Ovary (tissue), 9 donors: ENCODE measurements around the gene SLC29A1. TPM values are rescaled to one million over a fixed set of nuclear protein-coding genes. Genes with fewer than 3 reads are reported as not detected.

Source experiments
- DNase-seq, 5 donors: peaks; one replicate each; pipeline ENCODE4 v3.0.0-alpha.2; 2019 to 2020
- H3K27ac ChIP-seq, 2 donors: fragments of 200-600 bp; one replicate each; pipeline versions ENCODE4 v1.5.1 to v1.8.0; 2019 to 2022
- H3K27me3 ChIP-seq: fragments of 200-600 bp; one replicate; pipeline ENCODE4 v1.8.0; 2022
- H3K36me3 ChIP-seq: fragments of 200-600 bp; sonication (generic); one replicate; pipeline ENCODE4 v1.5.1; 2019
- H3K4me1 ChIP-seq: one replicate; pipeline ENCODE4 v1.8.1; 2013; ENCODE audit warnings: mild to moderate bottlenecking, moderate library complexity; ENCODE audit not compliant: insufficient read depth
- H3K4me3 ChIP-seq: fragments of 200-600 bp; sonication (generic); one replicate; pipeline ENCODE4 v1.5.1; 2017
- H3K9me3 ChIP-seq, 2 donors: fragments of 200-600 bp in 1 of 2; sonication (generic) in 1 of 2; one replicate each; pipeline versions ENCODE4 v1.5.1 to v1.8.1; 2013 to 2019; ENCODE audit warnings: mild to moderate bottlenecking in 1 of 2, moderate library complexity in 1 of 2
- CTCF ChIP-seq, 3 donors: fragments of 450-650 bp in 2 of 3; fragments of 200-600 bp in 1 of 3; IDR thresholded peaks; one replicate each; pipeline versions ENCODE4 v1.5.1 to v1.8.0; 2016 to 2022; ENCODE audit warnings: antibody characterized with exemption in 3 of 3, mild to moderate bottlenecking in 1 of 3
- EP300 ChIP-seq: sonication (generic); formaldehyde crosslinking; IDR thresholded peaks from one replicate; pipeline ENCODE4 v1.6.1; 2017; ENCODE audit warnings: antibody characterized with exemption
- POLR2A ChIP-seq: fragments of 450-650 bp; IDR thresholded peaks from one replicate; pipeline ENCODE4 v1.6.1; 2017; ENCODE audit warnings: antibody characterized with exemption, mild to moderate bottlenecking, moderate library complexity
- WGBS, 3 donors: extraction: QIAGEN DNeasy Blood & Tissue Kit in 1 of 3; methylation state at CpG; one replicate each; pipeline versions ENCODE4 v1.1.5 to v1.1.7; 2013 to 2017; 5-methylcytosine and 5-hydroxymethylcytosine counted together
- intact Hi-C, 4 donors: fragments of 100-400 bp; cut with DNase I; formaldehyde crosslinking; loops; one replicate each; pipeline versions ENCODE4 v1.11.0 to v1.15.1; 2022 to 2023
- polyA plus RNA-seq, 2 donors: library from polyadenylated mRNA; stranded (reverse); fragments of 200-250 nt in 1 of 2; fragments of 350-450 nt in 1 of 2; fragmentation: Illumina TruSeq in 1 of 2; extraction: RNeasy Lipid Tissue Mini Kit (QIAGEN cat#74804) in 1 of 2; gene quantifications; one replicate each; pipeline ENCODE4 v1.2.3, GENCODE V29; 2013 to 2014
- total RNA-seq, 7 donors: library from RNA; depleted of rRNA in 2 of 7; stranded (reverse); fragments of >200 nt in 2 of 7; fragmentation: NEBNext Ultra II Directional in 3 of 7; extraction: Animal tissue kit (Norgen Biotek cat#: 25700) in 3 of 7; gene quantifications; one replicate each; pipeline versions ENCODE4 v1.1.0 to v1.2.4, GENCODE V29; 2016 to 2023
- donor health status: DM: no; HTN: no; CAD: no; lungs with moderate emphysema.
- donor health status: DM: no; HTN: no; CAD: no.
- donor health status: Bipolar disorder and iron deficiency.
- donor health status: DM: yes; HTN: yes; CAD: no.
- donor health status: DM: no; HTN: no; CAD: no.
- donor health status: DM: yes; HTN: yes; CAD: no.

SLC29A1 gene
- total and polyA plus RNA-seq, 9 donors: 11.2 to 54.0 (median 30.2) TPM

DNA sequence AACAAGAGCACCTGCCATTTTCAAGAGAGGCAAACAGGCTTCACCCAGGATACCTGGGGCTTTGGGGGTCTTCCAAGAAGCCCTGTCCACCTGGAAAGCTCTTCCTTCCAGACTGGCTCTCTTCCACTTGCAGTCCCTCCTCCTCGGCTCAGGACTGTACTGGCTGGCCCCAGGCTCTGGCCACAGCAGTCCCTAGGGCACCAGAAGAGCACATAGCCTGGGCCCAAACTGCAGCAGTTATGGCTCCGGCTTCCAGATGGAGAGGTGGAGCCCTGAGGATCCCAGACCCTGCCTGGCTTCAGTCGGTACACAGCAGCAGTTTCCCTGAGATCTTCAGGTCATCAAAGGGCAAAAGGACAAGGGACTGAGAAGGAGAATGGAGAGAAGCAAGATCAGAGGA, 35.5 kb downstream of the SLC29A1 start:
- peak in 1 of 5 donors; percentile 31 for DNase-seq

GRCh38 chr6:44260011-44260410, 36.6 kb downstream of the SLC29A1 start:
- no peak for TF ChIP-seq POLR2A
- no peak for TF ChIP-seq EP300
- TF ChIP-seq CTCF (IDR thresholded peaks at IDR 0.05): no peak
- Histone ChIP-seq H3K27ac (no peak overlapping the region), H3K4me3 (no peak overlapping the region), H3K4me1 (peaks cover 14% of the 10 kb centered on the region), H3K36me3 (no peaks in the 10 kb centered on the region), H3K27me3 (no peaks in the 10 kb centered on the region), H3K9me3 (no peaks in the 10 kb centered on the region)
- DNase-seq: peak in 1 of 5 donors; percentile 32
- intact Hi-C loops: no loop called here
- 89 to 100% (median 95%) methylated on average over 7 to 8 of the region's 8 CpGs for WGBS, 3 donors

More for the DNA sequence above, 35.5 kb downstream of the SLC29A1 start:
- Histone ChIP-seq H3K27me3 (no peaks in the 10 kb centered on the region), H3K36me3 (no peaks in the 10 kb centered on the region), H3K4me3 (no peak overlapping the region), H3K9me3 (no peaks in the 10 kb centered on the region), H3K4me1 (peaks cover 6% of the 10 kb centered on the region), H3K27ac (no peak overlapping the region)
- 88 to 89% (median 89%) methylated on average over 3 of the region's 3 CpGs for WGBS, 3 donors
- no peak for TF ChIP-seq POLR2A
- TF ChIP-seq EP300: no peak
- no peak for TF ChIP-seq CTCF (IDR thresholded peaks at IDR 0.05)
- intact Hi-C loops: no loop called here

DNA sequence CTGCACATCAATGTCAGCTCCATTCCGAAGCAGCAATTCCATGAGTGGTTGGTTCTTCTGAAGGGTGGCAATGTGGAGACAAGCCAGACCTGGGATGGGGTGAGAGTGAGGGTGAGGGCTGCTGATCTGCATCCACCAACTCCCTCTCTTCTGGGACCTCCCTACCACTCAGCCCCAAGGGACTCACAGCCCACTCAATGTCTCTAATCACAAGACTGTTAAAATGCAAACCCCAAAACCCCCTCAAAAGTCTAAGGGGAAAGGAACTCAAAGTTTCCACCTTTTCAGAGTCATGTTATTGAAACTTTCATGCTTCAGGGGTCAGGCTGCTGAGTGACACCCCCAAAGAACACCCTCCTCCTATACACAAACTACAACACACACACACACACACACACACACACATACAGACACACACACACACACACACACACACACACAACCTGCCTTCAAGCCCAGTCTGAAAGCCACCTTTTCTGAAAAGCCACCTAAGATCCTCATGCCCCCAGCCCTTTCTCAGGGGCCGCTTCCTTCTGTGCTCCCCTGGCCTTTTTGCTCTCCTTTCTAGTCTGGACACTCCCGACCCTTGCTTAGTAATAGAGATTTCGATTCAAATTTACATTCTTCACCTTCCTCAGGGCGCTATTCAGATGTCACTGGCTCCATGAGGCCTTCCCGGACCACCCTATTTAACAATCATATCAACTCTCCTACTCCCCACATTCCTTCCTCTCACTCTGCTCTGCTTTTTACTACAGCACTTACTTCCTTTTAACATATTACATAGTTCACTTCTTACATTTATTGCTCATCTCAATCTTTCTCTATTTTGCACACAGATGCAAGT, 37.3 kb downstream of the SLC29A1 start:
- Histone ChIP-seq H3K4me3 (no peak overlapping the region), H3K27me3 (no peaks in the 10 kb centered on the region), H3K36me3 (no peaks in the 10 kb centered on the region), H3K4me1 (peaks cover 14% of the 10 kb centered on the region), H3K27ac (no peak overlapping the region), H3K9me3 (no peaks in the 10 kb centered on the region)
- no peak for DNase-seq
- intact Hi-C loops: no loop called here
- 92 to 93% (median 93%) methylated on average over 6 of the region's 6 CpGs for WGBS, 3 donors
- TF ChIP-seq POLR2A: no peak
- TF ChIP-seq CTCF (IDR thresholded peaks at IDR 0.05): no peak

DNA sequence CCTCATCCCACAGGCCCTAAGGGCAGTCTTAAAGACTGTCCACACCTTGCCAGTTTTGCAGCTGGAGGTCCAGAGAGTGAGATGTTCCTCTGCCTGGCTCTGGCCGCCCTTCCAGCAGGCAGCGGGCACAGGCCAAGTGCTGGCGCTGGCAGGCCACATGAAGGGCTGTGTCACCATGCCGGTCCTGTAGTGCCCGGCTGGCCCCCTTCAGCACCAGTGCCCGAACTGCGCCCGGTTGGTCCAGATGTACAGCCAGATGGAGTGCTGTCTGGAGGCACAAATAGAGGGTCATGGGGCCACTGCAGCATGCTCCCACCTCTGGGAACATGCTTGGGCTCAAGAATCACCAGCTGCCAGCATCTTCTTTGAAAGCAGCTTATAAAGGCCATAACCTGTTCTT, 38.2 kb downstream of the SLC29A1 start:
- peaks cover 12% of the 10 kb centered on the region for H3K4me1 ChIP-seq
- intact Hi-C loops: no loop called here

More for the DNA sequence above, 38.2 kb downstream of the SLC29A1 start:
- H3K27me3 ChIP-seq: no peaks in the 10 kb centered on the region
- H3K9me3 ChIP-seq: no peaks in the 10 kb centered on the region
- WGBS, 3 donors: 91 to 95% (median 93%) methylated on average over 8 of the region's 8 CpGs
- H3K27ac ChIP-seq: no peak overlapping the region
- TF ChIP-seq EP300 (no peak), CTCF (IDR thresholded peaks at IDR 0.05) (no peak), POLR2A (no peak)
- DNase-seq: no peak
- no peaks in the 10 kb centered on the region for H3K36me3 ChIP-seq
- no peak overlapping the region for H3K4me3 ChIP-seq
